CD4-positive, alpha-beta T cell treated with Interferon alpha-2 for 1 hour (primary cell): ENCODE results near the gene SELENBP1.
A peak's percentile ranks its signal among the peaks of the same experiment; 100 is the strongest.

ENCODE experiments used
- DNase-seq, 2 donors: peaks; one replicate each; pipeline ENCODE4 v3.0.0-alpha.2; 2020 to 2022

Gene SELENBP1

GRCh38 chr1:151342021-151342420 is 30.5 kb downstream of the SELENBP1 start:
- no peak for DNase-seq

- peak; percentile 56 to 83 for DNase-seq
Measured at GRCh38 chr1:151340870-151341754, 31.4 kb downstream of the SELENBP1 start.

GRCh38 chr1:151336556-151336955 is 35.9 kb downstream of the SELENBP1 start:
- no peak for DNase-seq

GRCh38 chr1:151334822-151335221 is 37.7 kb downstream of the SELENBP1 start:
- DNase-seq = no peak

GRCh38 chr1:151327903-151328674 is 44.4 kb downstream of the SELENBP1 start:
- no peak for DNase-seq

GRCh38 chr1:151327223-151327902 is 45.1 kb downstream of the SELENBP1 start, which contains the start of gene PI4KB:
Gene PI4KB (minus strand): TSS chr1:151327416. CDS start chr1:151316481, 10,935 bp downstream.
- DNase-seq = peak; percentile 94 to 97

- peak; percentile 69 to 78 for DNase-seq
Measured at GRCh38 chr1:151326619-151327222, 45.8 kb downstream of the SELENBP1 start.

- DNase-seq = no peak
Measured at GRCh38 chr1:151325646-151326429, 46.7 kb downstream of the SELENBP1 start.

GRCh38 chr1:151325231-151325630 is 47.3 kb downstream of the SELENBP1 start:
- no peak for DNase-seq

- no peak for DNase-seq
Measured at GRCh38 chr1:151324390-151324930, 48.0 kb downstream of the SELENBP1 start.

- DNase-seq = no peak
Measured at GRCh38 chr1:151318975-151319374, 53.5 kb downstream of the SELENBP1 start.

- no peak for DNase-seq
Measured at GRCh38 chr1:151315565-151316235, 56.8 kb downstream of the SELENBP1 start.
